HG02610 (cell line): Measurements from ENCODE around the gene CLGN.

Experiments used
- ATAC-seq: cut with Tn5 transposase; IDR thresholded peaks from one replicate; pipeline ENCODE4 v1.9.1; 2021; ENCODE audit warnings: mild to moderate bottlenecking, moderate library complexity; ENCODE audit not compliant: unreplicated experiment

CLGN gene

GRCh38 chr4:140388015-140388414 is 39.4 kb downstream of the CLGN start:
- no peak for ATAC-seq

- ATAC-seq = no peak
Measured at GRCh38 chr4:140382732-140383131, 44.7 kb downstream of the CLGN start.

- ATAC-seq = no peak
Measured at GRCh38 chr4:140374130-140374477, 53.3 kb downstream of the CLGN start.

- peak; percentile 96 for ATAC-seq
Measured at GRCh38 chr4:140373328-140374129, 53.9 kb downstream of the CLGN start, which contains the start of gene SCOC. SCOC (plus strand) TSS chr4:140373646; CDS start chr4:140379171, 5,525 bp downstream.

GRCh38 chr4:140372751-140373327 is 54.6 kb downstream of the CLGN start:
- peak; percentile 50 for ATAC-seq

GRCh38 chr4:140368686-140369085 is 58.8 kb downstream of the CLGN start:
- no peak for ATAC-seq

- ATAC-seq = no peak
Measured at GRCh38 chr4:140367738-140368137, 59.7 kb downstream of the CLGN start.

GRCh38 chr4:140363558-140363957 is 63.9 kb downstream of the CLGN start:
- no peak for ATAC-seq

GRCh38 chr4:140363051-140363450 is 64.4 kb downstream of the CLGN start:
- ATAC-seq = no peak

GRCh38 chr4:140361099-140361498 is 66.3 kb downstream of the CLGN start:
- no peak for ATAC-seq

GRCh38 chr4:140359562-140360427 is 67.7 kb downstream of the CLGN start:
- ATAC-seq = peak; percentile 90

- no peak for ATAC-seq
Measured at GRCh38 chr4:140358281-140358680, 69.2 kb downstream of the CLGN start.

GRCh38 chr4:140357868-140358267 is 69.6 kb downstream of the CLGN start:
- ATAC-seq = no peak

- no peak for ATAC-seq
Measured at GRCh38 chr4:140355288-140355687, 72.2 kb downstream of the CLGN start.

- no peak for ATAC-seq
Measured at GRCh38 chr4:140353786-140354185, 73.7 kb downstream of the CLGN start.

- no peak for ATAC-seq
Measured at GRCh38 chr4:140351093-140352075, 76.1 kb downstream of the CLGN start.

GRCh38 chr4:140349816-140350215 is 77.6 kb downstream of the CLGN start:
- ATAC-seq = no peak

- ATAC-seq = no peak
Measured at GRCh38 chr4:140346136-140346535, 81.3 kb downstream of the CLGN start.

- ATAC-seq = no peak
Measured at GRCh38 chr4:140344621-140345020, 82.8 kb downstream of the CLGN start.

GRCh38 chr4:140344101-140344500 is 83.3 kb downstream of the CLGN start:
- no peak for ATAC-seq
